GM12872 (cell line): ENCODE data around the gene MAPK8IP3.

Experiments
- TF ChIP-seq, protein P1 (sequence below): IDR thresholded peaks from 3 replicates; pipeline ENCODE4 v1.5.1; 2011; ENCODE audit warnings: low read depth, mild to moderate bottlenecking, low read length, moderate library complexity; ENCODE audit not compliant: insufficient read depth

MAPK8IP3 gene

DNA sequence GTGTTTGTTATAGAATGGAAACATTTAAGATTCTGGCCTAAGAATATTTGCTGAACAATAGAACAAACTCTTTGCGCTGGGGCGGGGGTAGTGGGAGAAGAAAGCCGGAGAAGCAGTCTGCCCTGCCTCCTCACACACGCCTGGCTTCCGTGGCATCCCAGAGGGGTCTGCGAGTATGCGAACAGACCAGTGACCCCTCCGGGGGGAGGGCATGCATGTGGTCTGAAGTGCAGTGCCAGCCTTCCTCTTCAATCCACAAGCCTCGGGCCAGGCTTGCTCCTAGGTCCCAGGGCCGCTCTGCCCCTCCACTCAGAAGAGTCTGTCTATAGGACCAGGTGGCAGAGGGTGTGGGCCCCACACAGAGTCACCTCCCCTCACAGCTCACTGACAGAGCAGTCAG is 101.6 kb downstream of the MAPK8IP3 start:
- TF ChIP-seq, protein P1, sequence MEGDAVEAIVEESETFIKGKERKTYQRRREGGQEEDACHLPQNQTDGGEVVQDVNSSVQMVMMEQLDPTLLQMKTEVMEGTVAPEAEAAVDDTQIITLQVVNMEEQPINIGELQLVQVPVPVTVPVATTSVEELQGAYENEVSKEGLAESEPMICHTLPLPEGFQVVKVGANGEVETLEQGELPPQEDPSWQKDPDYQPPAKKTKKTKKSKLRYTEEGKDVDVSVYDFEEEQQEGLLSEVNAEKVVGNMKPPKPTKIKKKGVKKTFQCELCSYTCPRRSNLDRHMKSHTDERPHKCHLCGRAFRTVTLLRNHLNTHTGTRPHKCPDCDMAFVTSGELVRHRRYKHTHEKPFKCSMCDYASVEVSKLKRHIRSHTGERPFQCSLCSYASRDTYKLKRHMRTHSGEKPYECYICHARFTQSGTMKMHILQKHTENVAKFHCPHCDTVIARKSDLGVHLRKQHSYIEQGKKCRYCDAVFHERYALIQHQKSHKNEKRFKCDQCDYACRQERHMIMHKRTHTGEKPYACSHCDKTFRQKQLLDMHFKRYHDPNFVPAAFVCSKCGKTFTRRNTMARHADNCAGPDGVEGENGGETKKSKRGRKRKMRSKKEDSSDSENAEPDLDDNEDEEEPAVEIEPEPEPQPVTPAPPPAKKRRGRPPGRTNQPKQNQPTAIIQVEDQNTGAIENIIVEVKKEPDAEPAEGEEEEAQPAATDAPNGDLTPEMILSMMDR, result no peak

DNA sequence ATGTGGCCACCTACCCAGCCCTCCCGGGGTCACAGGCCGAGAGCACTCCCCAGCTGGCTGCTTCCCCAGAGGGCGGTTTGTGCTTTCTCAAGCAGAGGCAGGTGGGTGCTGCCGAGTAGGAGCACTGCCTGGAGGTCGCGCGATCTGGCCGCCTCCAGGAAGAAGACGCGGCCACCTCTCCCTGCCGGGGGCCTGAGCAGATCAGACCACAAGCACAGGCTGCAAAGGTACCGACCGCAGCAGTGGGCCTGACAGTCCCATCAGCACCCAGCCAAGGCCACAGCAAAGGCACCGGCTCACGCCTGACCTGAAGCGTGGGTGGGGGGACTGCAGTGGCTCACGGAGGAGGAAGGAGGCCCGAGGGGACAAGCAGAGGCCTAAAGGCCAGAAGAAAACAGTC is 102.7 kb downstream of the MAPK8IP3 start:
- TF ChIP-seq, protein P1, result no peak

DNA sequence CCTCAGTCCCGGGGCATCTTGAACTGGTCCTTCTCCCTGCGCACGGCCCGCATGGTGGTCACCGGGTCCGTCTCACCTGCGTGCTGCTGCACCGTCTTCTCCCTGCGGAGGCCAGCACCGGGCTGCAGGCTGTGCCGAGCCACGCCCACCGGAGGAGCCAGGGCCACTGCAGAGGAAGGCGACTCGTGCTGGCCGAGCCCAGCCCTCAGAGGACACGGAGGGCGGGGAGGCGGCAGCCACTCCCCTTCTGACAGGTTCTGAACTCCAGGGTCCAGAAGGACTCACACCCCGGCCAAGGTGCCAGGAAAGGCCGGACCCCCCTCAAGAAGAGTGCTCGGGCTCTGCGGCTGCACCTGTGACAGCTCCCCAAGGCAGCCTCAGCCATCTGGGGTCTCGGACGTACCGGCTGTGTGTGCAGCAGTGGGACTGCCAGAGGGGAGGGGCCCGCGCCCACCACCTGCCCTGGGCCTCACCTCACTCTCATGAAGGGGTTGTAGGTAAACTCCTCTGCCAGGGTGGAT is 103.3 kb downstream of the MAPK8IP3 start:
- TF ChIP-seq, protein P1, result no peak

DNA sequence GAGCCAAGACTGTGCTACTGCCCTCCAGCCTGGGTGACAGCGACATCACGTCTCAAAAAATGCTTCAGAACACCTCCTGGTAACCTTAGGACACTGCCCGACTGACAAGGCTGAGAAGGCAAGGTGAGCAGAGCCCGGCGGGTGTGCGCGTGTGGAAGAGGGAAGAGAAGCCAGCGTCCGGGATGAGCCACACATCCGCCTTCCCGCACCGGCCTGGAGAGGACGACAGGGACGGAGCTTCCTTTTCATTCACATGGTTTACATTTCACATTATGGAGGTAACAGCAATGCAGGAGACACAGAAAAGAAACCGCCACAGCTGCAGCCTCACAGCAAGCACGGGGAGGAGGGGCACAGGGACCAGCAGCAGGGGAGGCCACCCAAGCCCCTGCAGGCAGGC is 104.1 kb downstream of the MAPK8IP3 start:
- TF ChIP-seq, protein P1, result no peak

DNA sequence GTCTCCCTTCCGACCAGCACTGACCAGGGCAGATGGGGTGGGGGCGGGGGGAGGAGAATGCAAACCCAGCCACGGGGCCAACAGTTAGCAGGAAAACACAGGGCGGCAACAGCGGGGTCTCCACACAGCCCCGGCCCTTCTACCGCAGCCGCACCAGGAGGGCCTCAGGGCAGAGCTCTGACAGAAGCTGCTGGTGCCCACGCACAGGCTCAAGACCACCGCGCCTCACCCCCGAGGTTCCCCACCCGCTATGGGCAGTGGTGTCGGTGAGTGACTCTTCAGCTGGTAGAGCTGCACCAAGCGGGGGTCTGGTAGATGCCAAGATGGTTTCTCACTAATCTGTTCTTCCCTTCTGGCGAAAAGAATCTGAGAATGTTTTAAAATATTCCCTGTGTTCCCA is 104.5 kb downstream of the MAPK8IP3 start:
- TF ChIP-seq, protein P1, result no peak

DNA sequence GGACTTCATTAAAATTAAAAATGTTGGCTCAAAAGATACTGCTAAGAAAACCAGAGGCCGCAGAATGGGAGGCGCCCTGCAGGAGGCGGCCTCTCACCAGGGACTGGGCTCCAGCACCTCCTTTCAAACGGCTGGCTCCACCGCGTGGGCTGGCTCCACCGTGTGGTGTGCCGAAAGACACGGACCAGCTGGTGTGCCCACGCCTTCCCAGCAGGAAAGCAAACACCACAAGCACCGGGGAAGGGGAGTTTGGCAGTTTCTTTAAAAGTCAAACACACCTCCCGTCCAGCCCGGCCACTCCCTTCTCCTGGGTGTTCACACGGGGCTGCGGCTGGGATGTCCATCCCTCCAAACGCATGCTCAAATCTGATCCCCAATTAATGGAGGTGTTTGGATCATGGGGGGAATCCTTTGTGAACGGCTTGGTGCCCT is 106.8 kb downstream of the MAPK8IP3 start:
- TF ChIP-seq, protein P1, result peak; percentile 29; the same call in 1 of the 3 replicates

DNA sequence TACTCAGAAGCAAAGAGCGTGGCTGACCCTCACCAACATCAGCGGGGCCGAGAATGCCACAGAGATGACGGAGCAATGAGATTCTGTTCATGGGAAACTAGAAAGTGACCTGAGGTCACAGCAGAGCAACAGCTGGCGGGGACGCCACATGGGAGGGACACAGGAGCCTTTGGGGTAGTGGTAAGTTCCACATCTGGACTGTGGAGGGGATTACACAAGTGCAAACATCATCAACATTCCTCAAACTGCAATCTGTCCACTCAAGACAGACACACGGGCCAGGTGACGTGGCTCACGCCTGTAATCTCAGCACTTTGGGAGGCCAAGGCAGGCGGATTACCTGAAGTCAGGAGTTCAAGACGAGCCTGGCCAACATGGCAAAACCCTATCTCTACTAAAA is 109.5 kb downstream of the MAPK8IP3 start:
- TF ChIP-seq, protein P1, result no peak
